ENCODE data around the gene MORC1. TPM values are rescaled to one million over a fixed set of nuclear protein-coding genes. Genes with fewer than 3 reads are reported as not detected.

The MORC1 gene
- total RNA-seq, 1 experiment from 2014 or later: not detected

GRCh38 chr3:109095166-109095565, 22.8 kb downstream of the MORC1 start:
- no TSS peak for BruUV-seq (replicated peaks)
- no peaks in the 10 kb centered on the region for H3K4me1 ChIP-seq (ENCODE audit: control insufficient read depth, insufficient read depth, low read length)
- no peak overlapping the region for H3K27ac ChIP-seq (ENCODE audit: low read length)
- DNase-seq (ENCODE audit: low read depth, low spot score) (no peak), ATAC-seq (no peak)
- in situ Hi-C loops (cut with HindIII; ENCODE audit: low pct_unique_long_range_greater_than_20kb, low sequenced_read_pairs) (no loop called here), intact Hi-C loops (cut with micrococcal nuclease; ENCODE audit: unreplicated experiment) (no loop called here)
- no peaks in the 10 kb centered on the region for H3K27me3 ChIP-seq (ENCODE audit: control insufficient read depth, insufficient read depth, low read length)
- H3K36me3 ChIP-seq (ENCODE audit: control insufficient read depth, insufficient read depth, low read length): no peaks in the 10 kb centered on the region
- TF ChIP-seq POLR2AphosphoS5 (IDR thresholded peaks at IDR 0.05; ENCODE audit: low read depth, low read length) (no peak), SIN3A (IDR thresholded peaks at IDR 0.05; ENCODE audit: borderline replicate concordance, insufficient read depth, low read depth, low read length) (no peak), TCF7L2 (IDR thresholded peaks at IDR 0.05; ENCODE audit: low read depth, low read length) (no peak), CTCF (IDR thresholded peaks at IDR 0.05) (no peak)
- TF ChIP-seq, protein P1, sequence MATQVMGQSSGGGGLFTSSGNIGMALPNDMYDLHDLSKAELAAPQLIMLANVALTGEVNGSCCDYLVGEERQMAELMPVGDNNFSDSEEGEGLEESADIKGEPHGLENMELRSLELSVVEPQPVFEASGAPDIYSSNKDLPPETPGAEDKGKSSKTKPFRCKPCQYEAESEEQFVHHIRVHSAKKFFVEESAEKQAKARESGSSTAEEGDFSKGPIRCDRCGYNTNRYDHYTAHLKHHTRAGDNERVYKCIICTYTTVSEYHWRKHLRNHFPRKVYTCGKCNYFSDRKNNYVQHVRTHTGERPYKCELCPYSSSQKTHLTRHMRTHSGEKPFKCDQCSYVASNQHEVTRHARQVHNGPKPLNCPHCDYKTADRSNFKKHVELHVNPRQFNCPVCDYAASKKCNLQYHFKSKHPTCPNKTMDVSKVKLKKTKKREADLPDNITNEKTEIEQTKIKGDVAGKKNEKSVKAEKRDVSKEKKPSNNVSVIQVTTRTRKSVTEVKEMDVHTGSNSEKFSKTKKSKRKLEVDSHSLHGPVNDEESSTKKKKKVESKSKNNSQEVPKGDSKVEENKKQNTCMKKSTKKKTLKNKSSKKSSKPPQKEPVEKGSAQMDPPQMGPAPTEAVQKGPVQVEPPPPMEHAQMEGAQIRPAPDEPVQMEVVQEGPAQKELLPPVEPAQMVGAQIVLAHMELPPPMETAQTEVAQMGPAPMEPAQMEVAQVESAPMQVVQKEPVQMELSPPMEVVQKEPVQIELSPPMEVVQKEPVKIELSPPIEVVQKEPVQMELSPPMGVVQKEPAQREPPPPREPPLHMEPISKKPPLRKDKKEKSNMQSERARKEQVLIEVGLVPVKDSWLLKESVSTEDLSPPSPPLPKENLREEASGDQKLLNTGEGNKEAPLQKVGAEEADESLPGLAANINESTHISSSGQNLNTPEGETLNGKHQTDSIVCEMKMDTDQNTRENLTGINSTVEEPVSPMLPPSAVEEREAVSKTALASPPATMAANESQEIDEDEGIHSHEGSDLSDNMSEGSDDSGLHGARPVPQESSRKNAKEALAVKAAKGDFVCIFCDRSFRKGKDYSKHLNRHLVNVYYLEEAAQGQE (IDR thresholded peaks at IDR 0.05; ENCODE audit: insufficient read depth in 1 of 2, low read depth in 2 of 2, low read length in 1 of 2): no peak
- no peak overlapping the region for H3K4me3 ChIP-seq (ENCODE audit: low read depth in 2 of 2, low read length in 2 of 2)
- no peaks in the 10 kb centered on the region for H3K9me3 ChIP-seq (ENCODE audit: control insufficient read depth, insufficient read depth, low read depth, low read length)
- CTCF ChIA-PET: no interaction called here
- POLR2A ChIA-PET: no interaction called here

GRCh38 chr3:109093561-109093960, 24.4 kb downstream of the MORC1 start:
- no peak overlapping the region for H3K4me3 ChIP-seq (ENCODE audit: low read depth in 2 of 2, low read length in 2 of 2)
- no peaks in the 10 kb centered on the region for H3K9me3 ChIP-seq (ENCODE audit: control insufficient read depth, insufficient read depth, low read depth, low read length)
- in situ Hi-C loops (cut with HindIII; ENCODE audit: low pct_unique_long_range_greater_than_20kb, low sequenced_read_pairs) (no loop called here), intact Hi-C loops (cut with micrococcal nuclease; ENCODE audit: unreplicated experiment) (no loop called here)
- TF ChIP-seq TCF7L2 (IDR thresholded peaks at IDR 0.05; ENCODE audit: low read depth, low read length) (no peak), POLR2AphosphoS5 (IDR thresholded peaks at IDR 0.05; ENCODE audit: low read depth, low read length) (no peak), CTCF (IDR thresholded peaks at IDR 0.05) (no peak), SIN3A (IDR thresholded peaks at IDR 0.05; ENCODE audit: borderline replicate concordance, insufficient read depth, low read depth, low read length) (no peak)
- TF ChIP-seq, protein P1 (IDR thresholded peaks at IDR 0.05; ENCODE audit: insufficient read depth in 1 of 2, low read depth in 2 of 2, low read length in 1 of 2): no peak
- ChIA-PET CTCF (no interaction called here), POLR2A (no interaction called here)
- no peaks in the 10 kb centered on the region for H3K27me3 ChIP-seq (ENCODE audit: control insufficient read depth, insufficient read depth, low read length)
- no peak for DNase-seq (ENCODE audit: low read depth, low spot score)
- BruUV-seq (replicated peaks): no TSS peak
- ATAC-seq: no peak
- no peaks in the 10 kb centered on the region for H3K4me1 ChIP-seq (ENCODE audit: control insufficient read depth, insufficient read depth, low read length)
- no peaks in the 10 kb centered on the region for H3K36me3 ChIP-seq (ENCODE audit: control insufficient read depth, insufficient read depth, low read length)
- no peak overlapping the region for H3K27ac ChIP-seq (ENCODE audit: low read length)

Data from Panc1 (cell line).